H1 (cell line): ENCODE measurements around the gene HIPK2. TPM values are rescaled to one million over a fixed set of nuclear protein-coding genes. Genes with fewer than 3 reads are reported as not detected.

Experiments used
- KDM5A ChIP-seq: fragments of 200-600 bp; IDR thresholded peaks from 2 replicates; pipeline ENCODE4 v1.7.1; 2012; ENCODE audit warnings: mild to moderate bottlenecking, low read length, inconsistent platforms, mixed read lengths
- RXRA ChIP-seq: IDR thresholded peaks from 2 replicates; pipeline ENCODE4 v1.6.1; 2011; ENCODE audit warnings: low read depth, mild to moderate bottlenecking, low read length, moderate library complexity; ENCODE audit not compliant: insufficient read depth
- SIX5 ChIP-seq: IDR thresholded peaks from 2 replicates; pipeline ENCODE4 v1.6.1; 2011; ENCODE audit warnings: mild to moderate bottlenecking, low read depth, low read length
- SUZ12 ChIP-seq: fragments of 200-600 bp; sonication (generic); IDR thresholded peaks from 2 replicates; pipeline ENCODE4 v1.6.1; 2012; ENCODE audit warnings: mild to moderate bottlenecking, inconsistent platforms, low read length, moderate library complexity, mixed read lengths
- TEAD4 ChIP-seq: IDR thresholded peaks from 2 replicates; pipeline ENCODE4 v1.6.1; 2012; ENCODE audit warnings: low read depth, low read length, inconsistent platforms, mixed read lengths
- polyA plus RNA-seq, 7 experiments: library from polyadenylated mRNA; depleted of rRNA in 3 of 7; stranded (reverse) in 5 of 7; unstranded in 2 of 7; fragments of >200 nt in 5 of 7; fragments of 200-250 nt in 2 of 7; gene quantifications; 1 replicate in 5 of 7; 2 replicates in 1 of 7; 4 replicates in 1 of 7; pipeline versions ENCODE4 v1.2.1 to v1.2.3, GENCODE V29; 2011 to 2013; ENCODE audit warnings: missing spikeins in 2 of 7, mixed read lengths in 2 of 7
- total RNA-seq: library from RNA; stranded (reverse); fragmentation: NEBNext Ultra II Directional; extraction: Animal tissue kit (Norgen Biotek cat#: 25700); gene quantifications from 2 replicates; pipeline ENCODE4 v1.2.1, GENCODE V29; 2021

Gene HIPK2
- total and polyA plus RNA-seq, 2 of the 8 experiments (the other 6 are each of a cell fraction or from before 2014, with no cell fraction given) = 8.3 to 24.3 TPM

GRCh38 chr7:139737221-139738100, 40.3 kb downstream of the HIPK2 start (continued):
- no peak for TF ChIP-seq SUZ12
- no peak for TF ChIP-seq KDM5A
- no peak for TF ChIP-seq RXRA
- no peak for TF ChIP-seq TEAD4
- no peak for TF ChIP-seq SIX5
- TF ChIP-seq, all 59 proteins: peak for 0
